Tibial artery (tissue), 4 donors: ENCODE data around the gene PRXL2A.

Experiments used
- DNase-seq, 2 donors: peaks; one replicate each; pipeline ENCODE4 v3.0.0-alpha.2; 2019
- H3K27ac ChIP-seq, 2 donors: fragments of 200-600 bp; sonication (generic) in 1 of 2; 1 replicate in 1 of 2; 2 replicates in 1 of 2; pipeline ENCODE4 v1.5.1; 2018 to 2019; ENCODE audit warnings: mild to moderate bottlenecking in 1 of 2
- H3K27me3 ChIP-seq, 2 donors: fragments of 200-600 bp; sonication (generic) in 1 of 2; one replicate each; pipeline versions ENCODE4 v1.5.1 to v1.6.0; 2016 to 2019
- H3K36me3 ChIP-seq, 3 donors: fragments of 200-600 bp; sonication (generic) in 2 of 3; one replicate each; pipeline ENCODE4 v1.5.1; 2016 to 2019; ENCODE audit warnings: mild to moderate bottlenecking in 2 of 3
- H3K4me1 ChIP-seq, 4 donors: fragments of 200-600 bp; sonication (generic) in 2 of 4; 1 replicate in 3 of 4; 2 replicates in 1 of 4; pipeline ENCODE4 v1.5.1; 2016 to 2019
- H3K4me3 ChIP-seq, 2 donors: fragments of 200-600 bp; sonication (generic) in 1 of 2; 1 replicate in 1 of 2; 2 replicates in 1 of 2; pipeline ENCODE4 v1.5.1; 2018 to 2019; ENCODE audit warnings: mild to moderate bottlenecking in 2 of 2
- H3K9me3 ChIP-seq, 3 donors: fragments of 200-600 bp; sonication (generic) in 1 of 3; one replicate each; pipeline ENCODE4 v1.5.1; 2016 to 2019
- CTCF ChIP-seq, 2 experiments: fragments of 200-600 bp in 1 of 2; fragments of 450-650 bp in 1 of 2; IDR thresholded peaks; one replicate each; pipeline ENCODE4 v1.5.1; 2017 to 2019; ENCODE audit warnings: antibody characterized with exemption in 2 of 2, mild to moderate bottlenecking in 1 of 2, moderate library complexity in 1 of 2
- intact Hi-C: fragments of 100-400 bp; cut with DNase I; formaldehyde crosslinking; loops from one replicate; pipeline ENCODE4 v1.15.0; 2023; ENCODE audit warnings: low total_unique reads

Gene PRXL2A

GRCh38 chr10:80485076-80485945 is 77.0 kb downstream of the PRXL2A start:
- Histone ChIP-seq H3K27me3 (no peaks in the 10 kb centered on the region), H3K4me3 (no peak overlapping the region), H3K4me1 (peaks cover 0 to 39% (median 10%) of the 10 kb centered on the region in 4 donors), H3K9me3 (no peaks in the 10 kb centered on the region), H3K27ac (no peak overlapping the region), H3K36me3 (peaks cover 0 to 13% (median 12%) of the 10 kb centered on the region in 3 donors)
- intact Hi-C loops, result no loop called here
- peak in 1 of 2 donors; percentile 25 for DNase-seq
- TF ChIP-seq CTCF (IDR thresholded peaks at IDR 0.05), result no peak

- H3K4me1 ChIP-seq, result peaks cover 0 to 39% (median 10%) of the 10 kb centered on the region in 4 donors
- DNase-seq, result peak in 1 of 2 donors; percentile 61
- intact Hi-C loops, result no loop called here
- no peak for TF ChIP-seq CTCF (IDR thresholded peaks at IDR 0.05)
- H3K36me3 ChIP-seq, result peaks cover 7 to 21% (median 21%) of the 10 kb centered on the region in 3 donors
- no peaks in the 10 kb centered on the region for H3K27me3 ChIP-seq
- no peak overlapping the region for H3K27ac ChIP-seq
- no peak overlapping the region for H3K4me3 ChIP-seq
- no peaks in the 10 kb centered on the region for H3K9me3 ChIP-seq
These were observed 77.8 kb downstream of the PRXL2A start for GRCh38 chr10:80485946-80486764.
